Ovary (tissue), 3 donors: ENCODE results near the gene KPNA2.

Experiments
- CTCF ChIP-seq, 3 donors: fragments of 450-650 bp in 2 of 3; fragments of 200-600 bp in 1 of 3; IDR thresholded peaks; one replicate each; pipeline versions ENCODE4 v1.5.1 to v1.8.0; 2016 to 2022; ENCODE audit warnings: antibody characterized with exemption in 3 of 3, mild to moderate bottlenecking in 1 of 3
- EP300 ChIP-seq: sonication (generic); formaldehyde crosslinking; IDR thresholded peaks from one replicate; pipeline ENCODE4 v1.6.1; 2017; ENCODE audit warnings: antibody characterized with exemption
- POLR2A ChIP-seq: fragments of 450-650 bp; IDR thresholded peaks from one replicate; pipeline ENCODE4 v1.6.1; 2017; ENCODE audit warnings: antibody characterized with exemption, mild to moderate bottlenecking, moderate library complexity
- donor health status: DM: no; HTN: no; CAD: no.

- TF ChIP-seq CTCF (IDR thresholded peaks at IDR 0.05) (no peak), POLR2A (no peak), EP300 (no peak)
Observed at GRCh38 chr17:68052810-68053209, 17.3 kb downstream of the KPNA2 start.
